SIG-M5 treated with dmso at 0.1 percent for 504 hours (cell line): ENCODE data around the gene SHISA8.

Experiments used
- DNase-seq: peaks from one replicate; lab custom pipeline; 2025; ENCODE audit not compliant: unreplicated experiment; lab: John Stamatoyannopoulos, UW

SHISA8 gene

GRCh38 chr22:41862530-41863266 is 52.2 kb downstream of the SHISA8 start:
- no peak for DNase-seq

- DNase-seq: peak; percentile 93
Measured at GRCh38 chr22:41862160-41862529, 52.7 kb downstream of the SHISA8 start.
